Measurements from ENCODE around the gene PTPRT.
A peak's percentile ranks its signal among the peaks of the same experiment; 100 is the strongest.

PTPRT gene

DNA sequence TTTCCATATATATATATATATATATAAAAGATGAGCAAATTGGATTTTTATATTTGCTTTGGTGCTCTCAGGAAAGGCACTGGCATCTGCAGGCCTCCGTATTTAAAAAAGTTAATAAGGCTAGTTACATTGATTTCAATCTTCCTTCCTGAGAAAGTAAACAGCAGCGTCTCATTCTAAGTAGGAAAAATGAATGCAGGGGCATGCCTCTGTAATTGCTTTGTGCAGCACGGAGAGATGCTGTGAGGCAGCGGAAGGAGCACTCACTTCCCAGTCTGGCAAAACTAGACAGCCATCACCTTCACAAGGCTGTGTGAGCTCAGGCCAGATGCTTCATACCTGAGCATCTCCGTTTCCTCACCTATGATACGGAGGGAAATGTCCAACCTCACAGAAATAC is 303.7 kb downstream of the PTPRT start:
- Histone ChIP-seq H3K9me3 (ENCODE audit: insufficient read depth, low read length, severe bottlenecking) (no peaks in the 10 kb centered on the region), H2AFZ (ENCODE audit: low read depth, low read length) (no peak overlapping the region), H3K79me2 (ENCODE audit: insufficient read depth, low read length) (no peaks in the 10 kb centered on the region), H3K4me1 (ENCODE audit: insufficient read depth, low read length) (no peaks in the 10 kb centered on the region), H3K27ac (ENCODE audit: low read length) (no peak overlapping the region), H4K20me1 (ENCODE audit: insufficient read depth, low read length) (no peaks in the 10 kb centered on the region), H3K4me2 (ENCODE audit: insufficient read depth, low read length) (no peak overlapping the region), H3K4me3 (ENCODE audit: low read depth in 1 of 2, low read length in 2 of 2) (no peak overlapping the region), H3K36me3 (ENCODE audit: insufficient read depth, low read length) (no peaks in the 10 kb centered on the region), H3K9ac (ENCODE audit: low read depth, low read length) (no peak overlapping the region), H3K27me3 (ENCODE audit: insufficient read depth, low read length, poor library complexity) (peaks cover 4% of the 10 kb centered on the region)
- DNase-seq (no peak), ATAC-seq (ENCODE audit: insufficient read depth, low read depth) (no peak)
- TF ChIP-seq, protein P1, sequence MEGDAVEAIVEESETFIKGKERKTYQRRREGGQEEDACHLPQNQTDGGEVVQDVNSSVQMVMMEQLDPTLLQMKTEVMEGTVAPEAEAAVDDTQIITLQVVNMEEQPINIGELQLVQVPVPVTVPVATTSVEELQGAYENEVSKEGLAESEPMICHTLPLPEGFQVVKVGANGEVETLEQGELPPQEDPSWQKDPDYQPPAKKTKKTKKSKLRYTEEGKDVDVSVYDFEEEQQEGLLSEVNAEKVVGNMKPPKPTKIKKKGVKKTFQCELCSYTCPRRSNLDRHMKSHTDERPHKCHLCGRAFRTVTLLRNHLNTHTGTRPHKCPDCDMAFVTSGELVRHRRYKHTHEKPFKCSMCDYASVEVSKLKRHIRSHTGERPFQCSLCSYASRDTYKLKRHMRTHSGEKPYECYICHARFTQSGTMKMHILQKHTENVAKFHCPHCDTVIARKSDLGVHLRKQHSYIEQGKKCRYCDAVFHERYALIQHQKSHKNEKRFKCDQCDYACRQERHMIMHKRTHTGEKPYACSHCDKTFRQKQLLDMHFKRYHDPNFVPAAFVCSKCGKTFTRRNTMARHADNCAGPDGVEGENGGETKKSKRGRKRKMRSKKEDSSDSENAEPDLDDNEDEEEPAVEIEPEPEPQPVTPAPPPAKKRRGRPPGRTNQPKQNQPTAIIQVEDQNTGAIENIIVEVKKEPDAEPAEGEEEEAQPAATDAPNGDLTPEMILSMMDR (IDR thresholded peaks at IDR 0.05; ENCODE audit: borderline replicate concordance, extremely low read depth, low read length, poor library complexity, severe bottlenecking): no peak
- no peak for TF ChIP-seq EZH2 (IDR thresholded peaks at IDR 0.05; ENCODE audit: borderline replicate concordance, low read depth, low read length, severe bottlenecking)

DNA sequence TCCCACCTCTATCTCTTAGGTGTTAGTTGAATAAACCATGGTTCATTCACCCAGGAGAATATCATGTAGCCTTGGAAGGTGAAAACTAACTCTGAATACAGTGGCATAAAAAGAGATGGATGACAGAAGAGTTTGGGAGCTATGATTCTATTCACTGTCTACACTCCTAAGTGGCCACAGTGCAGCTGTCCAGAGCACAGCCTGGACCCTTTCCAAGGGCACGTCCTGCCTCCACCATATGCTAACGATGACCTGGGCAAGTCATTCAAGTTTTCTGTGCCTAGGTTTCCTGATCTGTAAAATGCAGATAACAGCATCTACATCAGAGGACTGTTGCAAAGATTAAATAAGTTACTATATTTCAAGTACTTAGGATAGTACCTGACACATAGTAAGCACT is 314.1 kb downstream of the PTPRT start:
- H4K20me1 ChIP-seq (ENCODE audit: insufficient read depth, low read length): no peaks in the 10 kb centered on the region
- H3K4me3 ChIP-seq (ENCODE audit: low read depth in 1 of 2, low read length in 2 of 2): no peak overlapping the region
- no peaks in the 10 kb centered on the region for H3K36me3 ChIP-seq (ENCODE audit: insufficient read depth, low read length)

DNA sequence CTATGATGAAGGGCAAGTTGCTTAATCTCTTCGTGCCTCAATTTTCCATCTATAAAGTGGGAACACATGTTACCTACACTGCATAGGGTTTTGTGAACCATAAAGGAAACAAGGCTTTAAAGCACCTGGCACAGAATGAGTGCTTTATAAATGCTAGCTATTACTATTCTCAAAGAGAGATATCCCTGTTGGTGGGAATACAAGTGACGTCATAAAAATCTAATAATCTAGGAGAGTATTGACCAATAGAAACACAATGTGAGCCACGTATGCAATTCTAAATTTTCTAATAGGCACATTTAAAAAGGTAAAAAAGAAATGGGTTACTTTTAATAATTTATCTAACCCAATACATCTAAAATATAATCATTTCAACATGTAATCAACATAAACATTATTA is 316.4 kb downstream of the PTPRT start:
- TF ChIP-seq, protein P1 (IDR thresholded peaks at IDR 0.05; ENCODE audit: borderline replicate concordance, extremely low read depth, low read length, poor library complexity, severe bottlenecking): no peak
- no peak for TF ChIP-seq EZH2 (IDR thresholded peaks at IDR 0.05; ENCODE audit: borderline replicate concordance, low read depth, low read length, severe bottlenecking)
- Histone ChIP-seq H3K4me3 (ENCODE audit: low read depth in 1 of 2, low read length in 2 of 2) (no peak overlapping the region), H3K4me1 (ENCODE audit: insufficient read depth, low read length) (no peaks in the 10 kb centered on the region), H3K36me3 (ENCODE audit: insufficient read depth, low read length) (no peaks in the 10 kb centered on the region), H2AFZ (ENCODE audit: low read depth, low read length) (no peak overlapping the region), H3K9me3 (ENCODE audit: insufficient read depth, low read length, severe bottlenecking) (no peaks in the 10 kb centered on the region), H3K79me2 (ENCODE audit: insufficient read depth, low read length) (no peaks in the 10 kb centered on the region), H3K4me2 (ENCODE audit: insufficient read depth, low read length) (no peak overlapping the region), H4K20me1 (ENCODE audit: insufficient read depth, low read length) (no peaks in the 10 kb centered on the region), H3K27ac (ENCODE audit: low read length) (no peak overlapping the region), H3K27me3 (ENCODE audit: insufficient read depth, low read length, poor library complexity) (peaks cover 3% of the 10 kb centered on the region), H3K9ac (ENCODE audit: low read depth, low read length) (no peak overlapping the region)
- ATAC-seq (ENCODE audit: insufficient read depth, low read depth): no peak
- DNase-seq: no peak

More for the DNA sequence above, 314.1 kb downstream of the PTPRT start:
- Histone ChIP-seq H3K9ac (ENCODE audit: low read depth, low read length) (no peak overlapping the region), H3K27ac (ENCODE audit: low read length) (no peak overlapping the region), H3K4me1 (ENCODE audit: insufficient read depth, low read length) (no peaks in the 10 kb centered on the region), H2AFZ (ENCODE audit: low read depth, low read length) (no peak overlapping the region), H3K4me2 (ENCODE audit: insufficient read depth, low read length) (no peak overlapping the region), H3K27me3 (ENCODE audit: insufficient read depth, low read length, poor library complexity) (peaks cover 3% of the 10 kb centered on the region), H3K9me3 (ENCODE audit: insufficient read depth, low read length, severe bottlenecking) (no peaks in the 10 kb centered on the region), H3K79me2 (ENCODE audit: insufficient read depth, low read length) (no peaks in the 10 kb centered on the region)
- ATAC-seq (ENCODE audit: insufficient read depth, low read depth): no peak
- DNase-seq: no peak
- no peak for TF ChIP-seq EZH2 (IDR thresholded peaks at IDR 0.05; ENCODE audit: borderline replicate concordance, low read depth, low read length, severe bottlenecking)
- TF ChIP-seq, protein P1 (IDR thresholded peaks at IDR 0.05; ENCODE audit: borderline replicate concordance, extremely low read depth, low read length, poor library complexity, severe bottlenecking): no peak

DNA sequence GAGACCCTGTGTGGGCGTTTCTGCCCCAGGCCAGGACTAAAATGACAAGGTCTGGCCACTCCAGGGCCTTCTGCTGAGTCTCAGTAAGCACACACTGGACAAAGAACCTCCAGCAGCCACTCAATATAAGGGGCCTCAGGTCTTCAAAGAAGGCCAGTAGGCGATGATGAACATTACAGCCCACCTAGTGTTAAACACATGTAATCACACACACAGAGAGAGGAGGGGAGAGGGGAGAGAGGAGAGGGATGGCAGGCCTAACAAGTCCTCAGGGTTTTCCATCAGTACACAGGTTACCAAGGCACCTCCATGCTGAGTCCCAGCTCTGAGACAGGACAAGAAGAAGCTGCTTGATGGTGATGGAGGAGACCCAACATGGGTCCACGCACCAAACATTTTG is 325.6 kb downstream of the PTPRT start:
- H3K79me2 ChIP-seq (ENCODE audit: insufficient read depth, low read length): no peaks in the 10 kb centered on the region
- TF ChIP-seq EZH2 (IDR thresholded peaks at IDR 0.05; ENCODE audit: borderline replicate concordance, low read depth, low read length, severe bottlenecking): no peak
- TF ChIP-seq, protein P1 (IDR thresholded peaks at IDR 0.05; ENCODE audit: borderline replicate concordance, extremely low read depth, low read length, poor library complexity, severe bottlenecking): peak; percentile 8
- no peaks in the 10 kb centered on the region for H3K9me3 ChIP-seq (ENCODE audit: insufficient read depth, low read length, severe bottlenecking)
- no peak overlapping the region for H3K9ac ChIP-seq (ENCODE audit: low read depth, low read length)
- no peak overlapping the region for H2AFZ ChIP-seq (ENCODE audit: low read depth, low read length)
- no peak overlapping the region for H3K4me2 ChIP-seq (ENCODE audit: insufficient read depth, low read length)
- H3K27ac ChIP-seq (ENCODE audit: low read length): no peak overlapping the region
- H3K4me3 ChIP-seq (ENCODE audit: low read depth in 1 of 2, low read length in 2 of 2): no peak overlapping the region
- no peaks in the 10 kb centered on the region for H3K4me1 ChIP-seq (ENCODE audit: insufficient read depth, low read length)
- no peaks in the 10 kb centered on the region for H3K36me3 ChIP-seq (ENCODE audit: insufficient read depth, low read length)
- DNase-seq (no peak), ATAC-seq (ENCODE audit: insufficient read depth, low read depth) (no peak)
- peaks cover 19% of the 10 kb centered on the region for H3K27me3 ChIP-seq (ENCODE audit: insufficient read depth, low read length, poor library complexity)
- no peaks in the 10 kb centered on the region for H4K20me1 ChIP-seq (ENCODE audit: insufficient read depth, low read length)
